PC-3 (cell line): Measurements from ENCODE around the gene FRA10AC1.

ENCODE experiments used
- CTCF ChIP-seq: fragments of 300-600 bp; sonication (generic); conservative IDR thresholded peaks from 2 replicates; pipeline ENCODE4 v1.5.1; 2017; ENCODE audit warnings: antibody characterized with exemption, low read depth, mild to moderate bottlenecking, low read length
- EZH2 ChIP-seq: fragments of 300-600 bp; sonication (generic); IDR thresholded peaks from one replicate; pipeline ENCODE4 v1.6.1; 2017; ENCODE audit warnings: antibody characterized with exemption, mild to moderate bottlenecking, low read length; ENCODE audit not compliant: unreplicated experiment
- EZH2phosphoT487 ChIP-seq: fragments of 300-600 bp; sonication (generic); IDR thresholded peaks from 2 replicates; pipeline ENCODE4 v1.6.1; 2018; ENCODE audit warnings: mild to moderate bottlenecking, antibody characterized with exemption, low read length, borderline replicate concordance

DNA sequence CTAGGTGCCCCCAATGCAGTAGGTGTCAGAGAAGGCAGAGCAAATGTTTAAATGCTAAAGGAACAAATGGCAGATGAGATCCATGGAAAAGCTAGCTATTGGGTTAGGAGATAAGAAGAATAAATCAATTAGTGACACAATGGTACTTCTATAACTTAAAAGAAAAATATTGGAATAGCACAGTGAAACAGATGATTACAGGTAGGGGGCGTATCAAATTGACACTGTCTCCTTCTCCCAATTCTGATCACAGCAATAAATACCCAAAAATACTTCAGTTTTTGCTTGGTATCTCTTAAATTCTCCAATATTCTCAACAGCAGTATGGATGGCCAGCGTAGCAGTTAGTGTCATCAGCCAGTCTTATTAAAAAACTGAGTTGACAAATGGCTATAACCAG, 5.2 kb downstream of the FRA10AC1 start:
- TF ChIP-seq EZH2 (no peak), CTCF (peak; percentile 51), EZH2phosphoT487 (no peak)
